GM12878 (cell line): Measurements from ENCODE around the gene FN1. TPM values are rescaled to one million over a fixed set of nuclear protein-coding genes. Genes with fewer than 3 reads are reported as not detected.

Experiments
- ATAC-seq: fragments of 200-7000 bp; cut with Tn5 transposase; 3 replicates; pipeline ENCODE4 v1.9.1; 2020; ENCODE audit warnings: mild to moderate bottlenecking, moderate library complexity
- BruUV-seq: library from RNA; stranded (reverse); fragments of 400-500 nt; replicated peaks from 2 replicates; lab custom pipeline; 2021; lab: Mats Ljungman, UMichigan
- CTCF ChIA-PET: fragments of 300-600 bp; sonication (Branson Sonifier 250); formaldehyde crosslinking; extraction: SDS; loops from one replicate; lab custom pipeline; 2021; ENCODE audit warnings: inconsistent platforms; lab: Yijun Ruan, JAX
- POLR2A ChIA-PET: fragments of 350-600 bp; formaldehyde crosslinking; extraction: SDS; loops from one replicate; lab custom pipeline; 2021; ENCODE audit warnings: inconsistent platforms; lab: Charles Lee
- RAD21 ChIA-PET: fragments of 300-600 bp; sonication (Branson Sonifier 250); formaldehyde crosslinking; loops from one replicate; lab custom pipeline; 2023; ENCODE audit warnings: antibody characterized with exemption; ENCODE audit not compliant: unreplicated experiment; lab: Charles Lee
- SMC1A ChIA-PET: fragments of 300-600 bp; sonication (Branson Sonifier 250); formaldehyde crosslinking; loops from one replicate; lab custom pipeline; 2023; ENCODE audit not compliant: unreplicated experiment, uncharacterized antibody; lab: Charles Lee
- DNase-seq: peaks from one replicate; pipeline ENCODE4 v3.0.0-alpha.2; 2011; ENCODE audit warnings: low read depth, low spot score
- FAIRE-seq: peaks from 3 replicates; lab custom pipeline; 2011; peaks lifted over from hg19 to GRCh38; lab: Jason Lieb, UNC
- H2AFZ ChIP-seq: 2 replicates; pipeline ENCODE4 v1.6.0; 2011; ENCODE audit warnings: low read depth, low read length, control low read depth; ENCODE audit not compliant: control insufficient read depth
- H3K27ac ChIP-seq: 2 replicates; pipeline ENCODE4 v1.5.1; 2011; ENCODE audit warnings: control low read depth; ENCODE audit not compliant: control insufficient read depth, insufficient read depth
- H3K27me3 ChIP-seq, 2 experiments: replicated peaks in 1 of 2; 2 replicates each; pipeline versions ENCODE4 v1.6.0 to v1.6.1; 2011; ENCODE audit warnings: low read length in 1 of 2; ENCODE audit not compliant: control insufficient read depth in 2 of 2, insufficient read depth in 2 of 2
- H3K36me3 ChIP-seq, 2 experiments: 2 replicates each; pipeline ENCODE4 v1.5.1; 2011; ENCODE audit warnings: low read length in 1 of 2; ENCODE audit not compliant: control insufficient read depth in 2 of 2, insufficient read depth in 2 of 2
- H3K4me1 ChIP-seq: 2 replicates; pipeline ENCODE4 v1.6.1; 2011; ENCODE audit warnings: mild to moderate bottlenecking, low read length, moderate library complexity, mixed read lengths; ENCODE audit not compliant: control insufficient read depth, insufficient read depth
- H3K4me2 ChIP-seq: 2 replicates; pipeline ENCODE4 v1.6.0; 2011; ENCODE audit warnings: control low read depth; ENCODE audit not compliant: control insufficient read depth, insufficient read depth
- H3K4me3 ChIP-seq: fragments of 200-600 bp; sonication (generic); 2 replicates; pipeline ENCODE4 v1.5.1; 2016
- H3K79me2 ChIP-seq: 2 replicates; pipeline ENCODE4 v1.6.0; 2011; ENCODE audit warnings: low read length; ENCODE audit not compliant: control insufficient read depth, insufficient read depth
- H3K9ac ChIP-seq: 2 replicates; pipeline ENCODE4 v1.8.0; 2011; ENCODE audit warnings: low read length, control low read depth, mixed read lengths; ENCODE audit not compliant: control insufficient read depth, insufficient read depth
- H3K9me3 ChIP-seq: replicated peaks from 3 replicates; pipeline ENCODE4 v1.5.1; 2011; ENCODE audit warnings: mild to moderate bottlenecking, low read length; ENCODE audit not compliant: control insufficient read depth, insufficient read depth
- H4K20me1 ChIP-seq: 2 replicates; pipeline ENCODE4 v1.6.0; 2011; ENCODE audit not compliant: control insufficient read depth, insufficient read depth
- BCL11A ChIP-seq: IDR thresholded peaks from 2 replicates; pipeline ENCODE4 v1.6.1; 2011; ENCODE audit warnings: low read depth, low read length
- DPF2 ChIP-seq: fragments of 450-650 bp; IDR thresholded peaks from 2 replicates; pipeline ENCODE4 v1.6.1; 2017; ENCODE audit warnings: mild to moderate bottlenecking
- FOS ChIP-seq: IDR thresholded peaks from 3 replicates; pipeline ENCODE4 v1.6.1; 2011; ENCODE audit warnings: borderline replicate concordance; ENCODE audit not compliant: insufficient read length; ENCODE audit errors: extremely low read depth
- NFIC ChIP-seq: IDR thresholded peaks from 2 replicates; pipeline ENCODE4 v1.6.1; 2012; ENCODE audit warnings: low read depth, mild to moderate bottlenecking, inconsistent platforms, low read length, moderate library complexity
- POLR2AphosphoS5 ChIP-seq: IDR thresholded peaks from 2 replicates; pipeline ENCODE4 v1.6.1; 2011; ENCODE audit warnings: mild to moderate bottlenecking, low read length, inconsistent platforms
- RFX5 ChIP-seq: IDR thresholded peaks from 2 replicates; pipeline ENCODE4 v1.6.1; 2011; ENCODE audit warnings: low read depth, low read length, improper control_type of control experiment
- SUPT20H ChIP-seq: IDR thresholded peaks from 2 replicates; pipeline ENCODE4 v1.6.1; 2011; ENCODE audit warnings: low read depth, mild to moderate bottlenecking, low read length, moderate library complexity, borderline replicate concordance; ENCODE audit not compliant: control insufficient read depth
- TARDBP ChIP-seq: IDR thresholded peaks from 2 replicates; pipeline ENCODE4 v1.6.1; 2016; ENCODE audit warnings: borderline replicate concordance
- WGBS: methylation state at CpG from one replicate; pipeline ENCODE4 v1.1.6; 2016; ENCODE audit warnings: low lambda C conversion rate; ENCODE audit not compliant: insufficient replicate concordance, insufficient coverage; ENCODE audit errors: missing lambda C conversion rate; 5-methylcytosine and 5-hydroxymethylcytosine counted together
- in situ Hi-C: fragments of 300-500 bp; cut with MboI; formaldehyde crosslinking; loops from 9 replicates; pipeline ENCODE4 v1.14.3; 2018; ENCODE audit warnings: mixed read lengths
- intact Hi-C: fragments of 100-400 bp; cut with micrococcal nuclease; formaldehyde crosslinking; loops from one replicate; pipeline ENCODE4 v1.14.2; 2022; ENCODE audit not compliant: unreplicated experiment
- polyA plus RNA-seq, 11 experiments: library from polyadenylated mRNA; depleted of rRNA in 4 of 11; unstranded in 6 of 11; stranded (reverse) in 5 of 11; fragments of >200 nt; fragmentation: Nextera tagmentation in 4 of 11; fragmentation: Illumina TruSeq in 1 of 11; extraction: Ambion mirVana in 4 of 11; extraction: Trizol in 1 of 11; gene quantifications; 1 replicate in 1 of 11; 2 replicates in 10 of 11; pipeline versions ENCODE4 v1.2.1 to v1.2.3, GENCODE V29; 2011 to 2016; ENCODE audit warnings: inconsistent platforms in 2 of 11, missing spikeins in 2 of 11, low read depth in 1 of 11
- total RNA-seq, 4 experiments: library from RNA; depleted of rRNA in 3 of 4; stranded (reverse); fragments of >200 nt in 3 of 4; fragmentation: Illumina TruSeq in 1 of 4; extraction: Trizol in 1 of 4; gene quantifications; 2 replicates each; pipeline versions ENCODE4 v1.2.1 to v1.2.3, GENCODE V29; 2013 to 2021
- TF ChIP-seq, protein P1 (sequence below): IDR thresholded peaks from 2 replicates; pipeline ENCODE4 v1.6.1; 2012; ENCODE audit warnings: low read depth, low read length, improper control_type of control experiment
- TF ChIP-seq, protein P2 (sequence below): fragments of 450-650 bp; conservative IDR thresholded peaks from 2 replicates; pipeline ENCODE4 v1.6.1; 2017; ENCODE audit warnings: mild to moderate bottlenecking, moderate library complexity
- TF ChIP-seq, protein P3 (sequence below): IDR thresholded peaks from 2 replicates; pipeline ENCODE4 v1.6.1; 2012; ENCODE audit warnings: low read depth, low read length, improper control_type of control experiment

Gene FN1
- total and polyA plus RNA-seq, 10 of the 15 experiments (the other 5 are each of a cell fraction or from before 2014, with no cell fraction given) = 0.60 to 9.4 (median 1.5) TPM

DNA sequence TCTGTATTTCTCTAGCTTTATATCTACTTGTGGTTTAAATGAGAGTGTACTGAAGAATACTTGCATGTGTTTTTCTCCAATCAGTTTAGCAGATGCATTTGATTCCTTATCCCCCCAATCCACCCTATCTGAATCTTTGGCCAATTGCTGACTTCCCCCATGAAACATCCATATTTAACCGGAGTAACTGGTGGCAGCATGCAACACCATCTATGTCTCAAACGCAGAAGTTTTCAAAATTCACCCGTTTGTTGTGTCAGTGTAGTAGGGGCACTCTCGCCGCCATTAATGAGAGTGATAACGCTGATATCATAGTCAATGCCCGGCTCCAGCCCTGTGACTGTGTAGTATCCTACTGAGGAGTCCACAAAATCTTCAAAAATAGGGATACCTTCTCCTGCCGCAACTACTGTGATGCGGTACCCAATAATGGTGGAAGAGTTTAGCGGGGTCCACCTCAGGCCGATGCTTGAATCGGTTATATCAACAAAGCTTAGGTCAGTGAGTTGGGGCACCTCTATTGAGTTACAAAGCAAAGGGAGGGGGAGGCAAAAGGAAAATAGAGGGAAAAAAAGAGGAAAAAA lies 43.1 kb downstream of the FN1 start (continued):
- TF ChIP-seq, protein P1, sequence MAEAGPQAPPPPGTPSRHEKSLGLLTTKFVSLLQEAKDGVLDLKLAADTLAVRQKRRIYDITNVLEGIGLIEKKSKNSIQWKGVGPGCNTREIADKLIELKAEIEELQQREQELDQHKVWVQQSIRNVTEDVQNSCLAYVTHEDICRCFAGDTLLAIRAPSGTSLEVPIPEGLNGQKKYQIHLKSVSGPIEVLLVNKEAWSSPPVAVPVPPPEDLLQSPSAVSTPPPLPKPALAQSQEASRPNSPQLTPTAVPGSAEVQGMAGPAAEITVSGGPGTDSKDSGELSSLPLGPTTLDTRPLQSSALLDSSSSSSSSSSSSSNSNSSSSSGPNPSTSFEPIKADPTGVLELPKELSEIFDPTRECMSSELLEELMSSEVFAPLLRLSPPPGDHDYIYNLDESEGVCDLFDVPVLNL = no peak

DNA sequence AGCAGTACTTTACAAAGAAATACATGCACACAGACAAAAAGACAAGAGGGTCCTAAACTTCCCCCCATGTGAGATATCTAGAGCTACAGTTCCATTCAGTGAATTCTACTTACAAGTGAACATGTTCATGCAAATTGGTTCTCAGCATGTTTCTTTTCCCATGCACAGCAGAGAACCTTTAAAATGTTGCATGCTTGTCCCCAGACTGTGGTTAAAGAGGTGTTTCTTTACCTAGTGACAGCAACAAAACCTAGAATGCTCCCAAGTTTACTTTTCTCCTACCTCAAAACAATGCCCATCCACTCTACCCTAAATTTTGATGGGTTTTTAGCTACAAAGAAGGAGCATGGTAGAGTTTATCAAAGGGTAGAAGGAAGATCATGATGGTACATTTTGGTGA lies 43.7 kb downstream of the FN1 start:
- FAIRE-seq (no peak), DNase-seq (no peak), ATAC-seq (no peak)
- no peak for TF ChIP-seq DPF2
- TF ChIP-seq FOS = no peak
- Histone ChIP-seq H3K4me2 (no peak overlapping the region), H3K27ac (no peak overlapping the region), H3K9me3 (no peaks in the 10 kb centered on the region), H3K4me1 (no peaks in the 10 kb centered on the region), H3K79me2 (no peaks in the 10 kb centered on the region), H3K27me3 (no peaks in the 10 kb centered on the region), H2AFZ (no peak overlapping the region), H3K9ac (no peak overlapping the region), H3K36me3 (no peaks in the 10 kb centered on the region), H3K4me3 (no peak overlapping the region), H4K20me1 (no peaks in the 10 kb centered on the region)
- intact Hi-C loops (no loop called here), in situ Hi-C loops (no loop called here)
- no TSS peak for BruUV-seq
- ChIA-PET RAD21 (no interaction called here), POLR2A (no interaction called here), SMC1A (interaction anchor here (0.5 to 2.6 kb wide), 6 partner anchors 10 to 726 kb away, joined by 3 to 12 read pairs (median 4); no protein-coding TSS in a partner anchor), CTCF (no interaction called here)

DNA sequence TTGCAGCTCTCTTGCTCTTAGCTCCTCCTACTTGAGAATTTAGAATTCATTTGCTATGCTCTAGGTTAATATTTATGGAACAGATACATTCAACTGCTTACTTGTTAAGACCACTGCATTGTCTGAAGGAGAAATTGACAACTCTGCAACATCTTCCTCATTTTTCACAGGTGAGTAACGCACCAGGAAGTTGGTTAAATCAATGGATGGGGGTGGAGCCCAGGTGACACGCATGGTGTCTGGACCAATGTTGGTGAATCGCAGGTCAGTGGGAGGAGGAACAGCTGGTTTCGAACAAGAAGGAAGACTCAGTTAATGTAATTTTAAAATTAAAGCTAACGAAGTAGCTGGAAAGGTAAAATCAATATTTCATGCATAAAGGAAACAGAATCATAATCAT lies 44.3 kb downstream of the FN1 start:
- CTCF ChIA-PET = interaction anchor here (1.0 to 1.2 kb wide), 3 partner anchors 10 to 15 kb away, joined by 3 to 5 read pairs (median 4); no protein-coding TSS in a partner anchor
- H3K27ac ChIP-seq = no peak overlapping the region
- no peaks in the 10 kb centered on the region for H3K79me2 ChIP-seq
- ATAC-seq (no peak), DNase-seq (no peak), FAIRE-seq (no peak)
- in situ Hi-C loops (no loop called here), intact Hi-C loops (no loop called here)
- H3K36me3 ChIP-seq = no peaks in the 10 kb centered on the region
- no peak overlapping the region; the same call in 1 of the 2 replicates for H2AFZ ChIP-seq
- POLR2A ChIA-PET = interaction anchor here (0.5 kb wide), 1 partner anchor 522 kb away, joined by 4 read pairs; no protein-coding TSS in a partner anchor
- no peak overlapping the region for H3K4me2 ChIP-seq
- WGBS = 57% methylated on average over 5 of the region's 5 CpGs
- no peaks in the 10 kb centered on the region for H4K20me1 ChIP-seq
- RAD21 ChIA-PET = interaction anchor here (0.6 kb wide), 1 partner anchor 21 kb away, joined by 4 read pairs; no protein-coding TSS in a partner anchor
- SMC1A ChIA-PET = interaction anchor here (0.7 to 2.6 kb wide), 7 partner anchors 10 to 402 kb away, joined by 3 to 12 read pairs (median 5); no protein-coding TSS in a partner anchor
- BruUV-seq = no TSS peak
- TF ChIP-seq, protein P2, sequence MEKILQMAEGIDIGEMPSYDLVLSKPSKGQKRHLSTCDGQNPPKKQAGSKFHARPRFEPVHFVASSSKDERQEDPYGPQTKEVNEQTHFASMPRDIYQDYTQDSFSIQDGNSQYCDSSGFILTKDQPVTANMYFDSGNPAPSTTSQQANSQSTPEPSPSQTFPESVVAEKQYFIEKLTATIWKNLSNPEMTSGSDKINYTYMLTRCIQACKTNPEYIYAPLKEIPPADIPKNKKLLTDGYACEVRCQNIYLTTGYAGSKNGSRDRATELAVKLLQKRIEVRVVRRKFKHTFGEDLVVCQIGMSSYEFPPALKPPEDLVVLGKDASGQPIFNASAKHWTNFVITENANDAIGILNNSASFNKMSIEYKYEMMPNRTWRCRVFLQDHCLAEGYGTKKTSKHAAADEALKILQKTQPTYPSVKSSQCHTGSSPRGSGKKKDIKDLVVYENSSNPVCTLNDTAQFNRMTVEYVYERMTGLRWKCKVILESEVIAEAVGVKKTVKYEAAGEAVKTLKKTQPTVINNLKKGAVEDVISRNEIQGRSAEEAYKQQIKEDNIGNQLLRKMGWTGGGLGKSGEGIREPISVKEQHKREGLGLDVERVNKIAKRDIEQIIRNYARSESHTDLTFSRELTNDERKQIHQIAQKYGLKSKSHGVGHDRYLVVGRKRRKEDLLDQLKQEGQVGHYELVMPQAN = no peak
- no peak for TF ChIP-seq NFIC
- TF ChIP-seq RFX5 = no peak
- no peak for TF ChIP-seq SUPT20H
- TF ChIP-seq TARDBP = no peak
- TF ChIP-seq BCL11A = no peak
- TF ChIP-seq, protein P3, sequence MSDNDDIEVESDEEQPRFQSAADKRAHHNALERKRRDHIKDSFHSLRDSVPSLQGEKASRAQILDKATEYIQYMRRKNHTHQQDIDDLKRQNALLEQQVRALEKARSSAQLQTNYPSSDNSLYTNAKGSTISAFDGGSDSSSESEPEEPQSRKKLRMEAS = no peak
- TF ChIP-seq POLR2AphosphoS5 = no peak
- no peak overlapping the region for H3K4me3 ChIP-seq
- no peaks in the 10 kb centered on the region for H3K27me3 ChIP-seq
- no peaks in the 10 kb centered on the region for H3K4me1 ChIP-seq
- H3K9ac ChIP-seq = no peak overlapping the region
- H3K9me3 ChIP-seq = no peaks in the 10 kb centered on the region
